Loucy (cell line): ENCODE results near the gene NOL9.

Experiments
- EZH2phosphoT487 ChIP-seq: fragments of 200-600 bp; IDR thresholded peaks from 2 replicates; pipeline ENCODE4 v1.6.1; 2018; ENCODE audit warnings: antibody characterized with exemption, mild to moderate bottlenecking, moderate library complexity, borderline replicate concordance
- TF ChIP-seq, protein P1 (sequence below): fragments of 200-600 bp; sonication (generic); conservative IDR thresholded peaks from 2 replicates; pipeline ENCODE4 v1.5.1; 2014; ENCODE audit warnings: mild to moderate bottlenecking, antibody characterized with exemption, low read length

DNA sequence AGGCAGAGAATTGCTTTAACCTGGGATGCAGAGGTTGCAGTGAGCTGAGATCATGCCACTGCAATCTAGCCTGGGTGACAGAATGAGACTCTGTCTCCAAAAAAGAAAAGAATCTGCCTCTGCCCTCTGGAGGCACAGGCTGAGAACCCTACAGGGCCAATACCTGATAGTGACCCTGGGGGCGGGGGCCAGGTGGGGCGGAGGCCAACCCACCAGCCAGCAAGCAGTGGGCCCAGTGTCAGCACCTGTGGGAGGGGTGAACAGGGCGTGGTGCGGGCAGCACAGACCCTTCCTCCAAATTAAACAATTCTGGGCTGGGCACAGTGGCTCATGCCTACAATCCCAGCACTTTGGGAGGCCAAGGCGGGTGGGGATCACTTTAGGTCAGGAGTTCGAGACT lies 43.8 kb downstream of the NOL9 start:
- TF ChIP-seq, protein P1, sequence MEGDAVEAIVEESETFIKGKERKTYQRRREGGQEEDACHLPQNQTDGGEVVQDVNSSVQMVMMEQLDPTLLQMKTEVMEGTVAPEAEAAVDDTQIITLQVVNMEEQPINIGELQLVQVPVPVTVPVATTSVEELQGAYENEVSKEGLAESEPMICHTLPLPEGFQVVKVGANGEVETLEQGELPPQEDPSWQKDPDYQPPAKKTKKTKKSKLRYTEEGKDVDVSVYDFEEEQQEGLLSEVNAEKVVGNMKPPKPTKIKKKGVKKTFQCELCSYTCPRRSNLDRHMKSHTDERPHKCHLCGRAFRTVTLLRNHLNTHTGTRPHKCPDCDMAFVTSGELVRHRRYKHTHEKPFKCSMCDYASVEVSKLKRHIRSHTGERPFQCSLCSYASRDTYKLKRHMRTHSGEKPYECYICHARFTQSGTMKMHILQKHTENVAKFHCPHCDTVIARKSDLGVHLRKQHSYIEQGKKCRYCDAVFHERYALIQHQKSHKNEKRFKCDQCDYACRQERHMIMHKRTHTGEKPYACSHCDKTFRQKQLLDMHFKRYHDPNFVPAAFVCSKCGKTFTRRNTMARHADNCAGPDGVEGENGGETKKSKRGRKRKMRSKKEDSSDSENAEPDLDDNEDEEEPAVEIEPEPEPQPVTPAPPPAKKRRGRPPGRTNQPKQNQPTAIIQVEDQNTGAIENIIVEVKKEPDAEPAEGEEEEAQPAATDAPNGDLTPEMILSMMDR, result no peak
- TF ChIP-seq EZH2phosphoT487, result no peak
